HFFc6 (cell line): Measurements from ENCODE around the gene PCARE. TPM values are rescaled to one million over a fixed set of nuclear protein-coding genes. Genes with fewer than 3 reads are reported as not detected.

Experiments used
- DNase-seq: peaks from one replicate; pipeline ENCODE4 v3.0.0-alpha.2; 2018
- H3K27ac Mint-ChIP-seq: 2 replicates; pipeline ENCODE4 v1.8.0; 2020; ENCODE audit warnings: mild to moderate bottlenecking, mixed read lengths
- H3K27me3 Mint-ChIP-seq: 2 replicates; pipeline ENCODE4 v1.8.0; 2021; ENCODE audit warnings: mild to moderate bottlenecking, moderate library complexity, mixed read lengths; ENCODE audit not compliant: insufficient read depth
- H3K36me3 Mint-ChIP-seq: 2 replicates; pipeline ENCODE4 v1.8.0; 2021; ENCODE audit warnings: low read depth, mixed read lengths
- H3K4me1 Mint-ChIP-seq: 2 replicates; pipeline ENCODE4 v1.8.0; 2020; ENCODE audit warnings: low read depth, mixed read lengths
- H3K4me3 Mint-ChIP-seq: 2 replicates; pipeline ENCODE4 v1.8.0; 2020; ENCODE audit warnings: mild to moderate bottlenecking, moderate library complexity, mixed read lengths
- H3K9me3 Mint-ChIP-seq: 2 replicates; pipeline ENCODE4 v1.8.0; 2020; ENCODE audit warnings: mild to moderate bottlenecking, mixed read lengths
- total RNA-seq, 6 experiments: library from RNA; stranded (reverse); fragmentation: NEBNext Ultra II Directional; extraction: Animal tissue kit (Norgen Biotek cat#: 25700); gene quantifications; 2 replicates in 1 of 6; 3 replicates in 5 of 6; pipeline ENCODE4 v1.2.3, GENCODE V29; 2021
- TF ChIP-seq, protein P1 (sequence below): fragments of 200-600 bp; sonication (generic); IDR thresholded peaks from 2 replicates; pipeline ENCODE4 v1.5.0; 2021; ENCODE audit warnings: antibody characterized with exemption, mild to moderate bottlenecking

Gene PCARE
- total RNA-seq, 6 experiments from 2014 or later = not detected

DNA sequence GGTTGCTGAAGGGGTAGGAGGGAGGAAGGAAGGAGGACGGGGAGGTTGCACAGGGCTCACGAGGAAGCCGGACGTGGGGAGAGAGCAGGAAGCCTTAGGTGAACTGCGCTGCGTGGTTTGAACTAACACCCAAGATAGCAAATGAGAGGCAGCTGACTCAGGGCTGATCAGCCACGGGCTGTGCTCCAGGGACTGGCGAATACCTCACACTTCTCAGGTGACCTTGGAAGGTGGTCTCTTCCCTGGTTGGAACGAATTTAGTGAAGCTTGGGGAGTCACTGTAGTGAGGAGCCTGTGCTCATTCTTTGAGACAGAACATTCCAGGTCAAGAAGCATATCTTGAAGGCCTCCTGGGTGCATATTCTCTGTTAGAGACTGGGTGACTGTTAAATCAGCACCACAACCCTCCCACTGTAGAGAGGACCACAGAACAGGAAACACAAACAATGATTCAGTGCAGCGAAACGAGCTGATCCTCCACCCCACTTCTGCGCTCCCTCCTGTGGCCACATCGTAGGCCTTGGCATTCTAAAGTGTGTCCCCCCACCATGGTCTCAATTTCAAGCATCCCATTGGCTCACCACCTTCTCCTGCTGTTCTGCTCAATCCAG, 59.4 kb downstream of the PCARE start:
- no peak overlapping the region for H3K27ac Mint-ChIP-seq
- TF ChIP-seq, protein P1, sequence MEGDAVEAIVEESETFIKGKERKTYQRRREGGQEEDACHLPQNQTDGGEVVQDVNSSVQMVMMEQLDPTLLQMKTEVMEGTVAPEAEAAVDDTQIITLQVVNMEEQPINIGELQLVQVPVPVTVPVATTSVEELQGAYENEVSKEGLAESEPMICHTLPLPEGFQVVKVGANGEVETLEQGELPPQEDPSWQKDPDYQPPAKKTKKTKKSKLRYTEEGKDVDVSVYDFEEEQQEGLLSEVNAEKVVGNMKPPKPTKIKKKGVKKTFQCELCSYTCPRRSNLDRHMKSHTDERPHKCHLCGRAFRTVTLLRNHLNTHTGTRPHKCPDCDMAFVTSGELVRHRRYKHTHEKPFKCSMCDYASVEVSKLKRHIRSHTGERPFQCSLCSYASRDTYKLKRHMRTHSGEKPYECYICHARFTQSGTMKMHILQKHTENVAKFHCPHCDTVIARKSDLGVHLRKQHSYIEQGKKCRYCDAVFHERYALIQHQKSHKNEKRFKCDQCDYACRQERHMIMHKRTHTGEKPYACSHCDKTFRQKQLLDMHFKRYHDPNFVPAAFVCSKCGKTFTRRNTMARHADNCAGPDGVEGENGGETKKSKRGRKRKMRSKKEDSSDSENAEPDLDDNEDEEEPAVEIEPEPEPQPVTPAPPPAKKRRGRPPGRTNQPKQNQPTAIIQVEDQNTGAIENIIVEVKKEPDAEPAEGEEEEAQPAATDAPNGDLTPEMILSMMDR = peak; percentile 47
- peaks cover 29% of the 10 kb centered on the region for H3K27me3 Mint-ChIP-seq
- no peaks in the 10 kb centered on the region for H3K9me3 Mint-ChIP-seq
- H3K4me1 Mint-ChIP-seq = peaks cover 27% of the 10 kb centered on the region
- peak; percentile 7 for DNase-seq
- H3K4me3 Mint-ChIP-seq = no peak overlapping the region
- H3K36me3 Mint-ChIP-seq = no peaks in the 10 kb centered on the region

- Mint-ChIP-seq H3K27me3 (peaks cover 29% of the 10 kb centered on the region), H3K4me1 (peaks cover 27% of the 10 kb centered on the region), H3K4me3 (no peak overlapping the region), H3K9me3 (no peaks in the 10 kb centered on the region), H3K36me3 (no peaks in the 10 kb centered on the region), H3K27ac (no peak overlapping the region)
- TF ChIP-seq, protein P1 = no peak
- DNase-seq = no peak
Observed at GRCh38 chr2:29014331-29014730, 60.0 kb downstream of the PCARE start.

DNA sequence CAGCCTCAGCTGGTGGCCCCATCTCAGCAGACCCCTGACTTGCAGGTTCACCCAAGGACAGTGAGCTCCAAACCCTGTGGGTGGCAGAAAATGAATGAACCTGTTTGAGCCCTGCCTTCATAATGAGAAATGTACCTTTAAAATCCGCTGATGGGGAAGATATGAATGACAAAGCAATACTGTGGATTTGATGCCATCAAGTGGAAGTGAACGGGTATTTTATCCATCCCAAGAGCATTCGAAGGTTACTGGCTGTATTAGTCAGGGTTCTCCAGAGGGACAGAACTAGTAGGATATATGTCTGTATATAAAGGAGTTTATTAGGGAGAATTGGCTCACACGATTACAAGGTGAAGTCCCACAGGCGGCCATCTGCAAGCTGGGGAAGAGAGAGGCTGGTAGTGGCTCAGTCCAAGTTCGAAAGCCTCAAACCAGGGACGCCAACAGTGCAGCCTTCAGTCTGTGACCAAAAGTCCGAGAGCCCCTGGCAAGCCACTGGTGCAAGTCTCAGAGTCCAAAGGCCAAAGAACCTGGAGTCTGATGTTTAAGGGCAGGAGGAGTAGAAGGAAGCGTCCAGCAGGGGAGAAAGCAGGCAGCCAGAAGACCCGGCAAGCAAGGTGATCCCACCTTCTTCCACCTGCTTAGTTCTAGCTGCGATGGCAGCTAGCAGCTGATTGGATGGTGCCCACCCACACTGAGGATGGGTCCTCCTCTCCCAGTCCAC, 61.1 kb downstream of the PCARE start:
- Mint-ChIP-seq H3K9me3 (no peaks in the 10 kb centered on the region), H3K4me1 (peaks cover 27% of the 10 kb centered on the region), H3K27ac (no peak overlapping the region), H3K4me3 (no peak overlapping the region), H3K36me3 (no peaks in the 10 kb centered on the region), H3K27me3 (peaks cover 29% of the 10 kb centered on the region)
- TF ChIP-seq, protein P1 = no peak
- no peak for DNase-seq

- Mint-ChIP-seq H3K4me3 (no peak overlapping the region), H3K27me3 (peaks cover 28% of the 10 kb centered on the region), H3K9me3 (no peaks in the 10 kb centered on the region), H3K27ac (no peak overlapping the region), H3K4me1 (peaks cover 27% of the 10 kb centered on the region), H3K36me3 (no peaks in the 10 kb centered on the region)
- TF ChIP-seq, protein P1 = no peak
- DNase-seq = no peak
Observed at GRCh38 chr2:29012211-29012681, 62.1 kb downstream of the PCARE start.

Other genes with a start within 250 kb of the PCARE start
- gene TRMT61B, start 204.2 kb downstream of the PCARE start, total RNA-seq = 10 to 100 TPM; 11.3 to 13.9 (median 12.3) TPM
- 10 to 100 TPM; 67.8 to 81.1 (median 71.4) TPM for gene WDR43, start 179.9 kb downstream of the PCARE start, total RNA-seq
- gene TOGARAM2, start 93.2 kb downstream of the PCARE start, total RNA-seq = not detected
- 10 to 100 TPM; 33.7 to 40.9 (median 36.6) TPM for gene CLIP4, start 40.9 kb upstream of the PCARE start, total RNA-seq